Psoas muscle (tissue), 8 donors: ENCODE data around the gene PCDHA9. TPM values are rescaled to one million over a fixed set of nuclear protein-coding genes. Genes with fewer than 3 reads are reported as not detected.
A peak's percentile ranks its signal among the peaks of the same experiment; 100 is the strongest.
"Not testable (repeated sequence)": the region's sequence is repeated elsewhere in the genome, so short reads cannot be mapped to it uniquely, and the experiment has no call there.

Experiments used
- ATAC-seq, 4 donors: fragments of 200-7000 bp; cut with Tn5 transposase; one replicate each; pipeline ENCODE4 v1.9.1; 2020; ENCODE audit warnings: moderate library complexity in 3 of 4, mild to moderate bottlenecking in 2 of 4
- DNase-seq, 2 donors: peaks; one replicate each; pipeline ENCODE4 v3.0.0-alpha.2; 2020
- H3K27ac ChIP-seq: fragments of 200-600 bp; one replicate; pipeline ENCODE4 v1.8.0; 2022
- H3K27me3 ChIP-seq, 3 donors: fragments of 200-600 bp in 1 of 3; one replicate each; pipeline versions ENCODE4 v1.6.1 to v1.8.0; 2013 to 2022; ENCODE audit warnings: low read length in 2 of 3, mild to moderate bottlenecking in 2 of 3, moderate library complexity in 1 of 3; ENCODE audit not compliant: insufficient read depth in 3 of 3
- H3K36me3 ChIP-seq, 2 donors: fragments of 200-600 bp in 1 of 2; one replicate each; pipeline versions ENCODE4 v1.6.1 to v1.8.0; 2013 to 2022; ENCODE audit warnings: low read depth in 1 of 2, mild to moderate bottlenecking in 1 of 2, moderate library complexity in 1 of 2; ENCODE audit not compliant: insufficient read depth in 1 of 2
- H3K4me1 ChIP-seq: fragments of 200-600 bp; one replicate; pipeline ENCODE4 v1.8.0; 2022
- H3K4me3 ChIP-seq: fragments of 200-600 bp; one replicate; pipeline ENCODE4 v1.8.0; 2022; ENCODE audit warnings: mild to moderate bottlenecking
- H3K9me3 ChIP-seq: fragments of 200-600 bp; one replicate; pipeline ENCODE4 v1.8.0; 2022
- WGBS, 3 donors: extraction: QIAGEN DNeasy Blood & Tissue Kit; methylation state at CpG; one replicate each; pipeline versions ENCODE4 v1.1.6 to v1.1.7; 2013; 5-methylcytosine and 5-hydroxymethylcytosine counted together
- intact Hi-C, 2 donors: fragments of 100-400 bp; cut with DNase I; formaldehyde crosslinking; loops; one replicate each; pipeline versions ENCODE4 v1.11.0 to v1.14.2; 2022
- long read RNA-seq, 2 donors: library from polyadenylated mRNA; unstranded; transcript quantifications; one replicate each; pipeline ENCODE4 v2.0.0, GENCODE V29; 2021
- polyA plus RNA-seq, 3 donors: library from polyadenylated mRNA; stranded (reverse); fragments of 200-250 nt; gene quantifications; one replicate each; pipeline ENCODE4 v1.2.3, GENCODE V29; 2013
- total RNA-seq, 4 donors: library from RNA; stranded (reverse); fragmentation: NEBNext Ultra II Directional in 2 of 4; extraction: Animal tissue kit (Norgen Biotek cat#: 25700) in 2 of 4; gene quantifications; one replicate each; pipeline versions ENCODE4 v1.2.1 to v1.2.4, GENCODE V29; 2021 to 2023
- TF ChIP-seq, protein P1 (sequence below): fragments of 200-600 bp; IDR thresholded peaks from one replicate; pipeline ENCODE4 v1.8.0; 2022; ENCODE audit warnings: antibody characterized with exemption
- donor health status: healthy with polysubstance abuse.
- donor health status: DM: no; HTN: no; CAD: no; lungs with moderate emphysema.
- donor health status: Bipolar disorder and iron deficiency.
- donor health status: healthy.
- donor health status: DM: yes; HTN: yes; CAD: no.
- donor health status: DM: no; HTN: no; CAD: no.
- donor health status: DM: no; HTN: no; CAD: no.
- donor health status: DM: yes; HTN: yes; CAD: no.

The PCDHA9 gene, protein sequence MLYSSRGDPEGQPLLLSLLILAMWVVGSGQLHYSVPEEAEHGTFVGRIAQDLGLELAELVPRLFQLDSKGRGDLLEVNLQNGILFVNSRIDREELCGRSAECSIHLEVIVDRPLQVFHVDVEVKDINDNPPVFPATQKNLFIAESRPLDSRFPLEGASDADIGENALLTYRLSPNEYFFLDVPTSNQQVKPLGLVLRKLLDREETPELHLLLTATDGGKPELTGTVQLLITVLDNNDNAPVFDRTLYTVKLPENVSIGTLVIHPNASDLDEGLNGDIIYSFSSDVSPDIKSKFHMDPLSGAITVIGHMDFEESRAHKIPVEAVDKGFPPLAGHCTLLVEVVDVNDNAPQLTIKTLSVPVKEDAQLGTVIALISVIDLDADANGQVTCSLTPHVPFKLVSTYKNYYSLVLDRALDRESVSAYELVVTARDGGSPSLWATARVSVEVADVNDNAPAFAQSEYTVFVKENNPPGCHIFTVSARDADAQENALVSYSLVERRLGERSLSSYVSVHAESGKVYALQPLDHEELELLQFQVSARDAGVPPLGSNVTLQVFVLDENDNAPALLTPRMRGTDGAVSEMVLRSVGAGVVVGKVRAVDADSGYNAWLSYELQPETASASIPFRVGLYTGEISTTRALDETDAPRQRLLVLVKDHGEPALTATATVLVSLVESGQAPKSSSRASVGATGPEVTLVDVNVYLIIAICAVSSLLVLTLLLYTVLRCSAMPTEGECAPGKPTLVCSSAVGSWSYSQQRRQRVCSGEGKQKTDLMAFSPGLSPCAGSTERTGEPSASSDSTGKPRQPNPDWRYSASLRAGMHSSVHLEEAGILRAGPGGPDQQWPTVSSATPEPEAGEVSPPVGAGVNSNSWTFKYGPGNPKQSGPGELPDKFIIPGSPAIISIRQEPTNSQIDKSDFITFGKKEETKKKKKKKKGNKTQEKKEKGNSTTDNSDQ
- total RNA-seq (under 1 TPM in 1 of 4 donors, not detected in 3; 0.04 TPM), polyA plus RNA-seq (under 1 TPM in 1 of 3 donors, not detected in 2; 0.01 TPM)
- long read RNA-seq, donor 1: 0 reads
- long read RNA-seq, donor 2: 0 reads

DNA sequence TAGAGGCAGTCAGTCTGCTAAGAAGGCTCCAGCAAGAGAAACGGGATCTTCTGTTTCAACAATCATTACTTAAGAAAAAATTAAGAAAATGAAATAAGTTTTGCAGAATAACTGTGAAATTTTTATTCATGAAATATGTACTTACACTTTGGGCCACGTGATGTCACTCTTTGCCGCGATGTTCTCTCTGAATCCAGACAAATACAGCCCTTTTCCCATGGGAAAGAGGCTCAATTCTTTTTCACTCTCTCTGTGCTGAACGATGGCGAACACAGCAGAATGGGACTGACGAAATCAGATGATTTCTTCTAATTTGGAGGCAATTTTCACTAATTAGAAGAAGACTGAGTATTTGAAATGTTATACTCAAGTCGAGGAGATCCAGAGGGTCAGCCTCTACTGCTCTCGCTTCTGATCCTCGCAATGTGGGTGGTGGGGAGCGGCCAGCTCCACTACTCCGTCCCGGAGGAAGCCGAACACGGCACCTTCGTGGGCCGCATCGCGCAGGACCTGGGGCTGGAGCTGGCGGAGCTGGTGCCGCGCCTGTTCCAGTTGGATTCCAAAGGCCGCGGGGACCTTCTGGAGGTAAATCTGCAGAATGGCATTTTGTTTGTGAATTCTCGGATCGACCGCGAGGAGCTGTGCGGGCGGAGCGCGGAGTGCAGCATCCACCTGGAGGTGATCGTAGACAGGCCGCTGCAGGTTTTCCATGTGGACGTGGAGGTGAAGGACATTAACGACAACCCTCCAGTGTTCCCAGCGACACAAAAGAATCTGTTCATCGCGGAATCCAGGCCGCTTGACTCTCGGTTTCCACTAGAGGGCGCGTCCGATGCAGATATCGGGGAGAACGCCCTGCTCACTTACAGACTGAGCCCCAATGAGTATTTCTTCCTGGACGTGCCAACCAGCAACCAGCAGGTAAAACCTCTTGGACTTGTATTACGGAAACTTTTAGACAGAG is at the start of gene PCDHA9:
Gene PCDHA9 (plus strand): TSS at position 244 of the 964 bp plus-strand sequence. CDS start 114 bp downstream, at position 358.
- 17 to 18% methylated on average over 32 to 46 of the region's 48 CpGs; no CpG with 5 or more reads in 1 of the 3 donors for WGBS, 3 donors
- H3K4me3 ChIP-seq, intact Hi-C loops, ATAC-seq, H3K9me3 ChIP-seq, H3K36me3 ChIP-seq, H3K27ac ChIP-seq, H3K4me1 ChIP-seq, DNase-seq, H3K27me3 ChIP-seq: not testable (repeated sequence)

DNA sequence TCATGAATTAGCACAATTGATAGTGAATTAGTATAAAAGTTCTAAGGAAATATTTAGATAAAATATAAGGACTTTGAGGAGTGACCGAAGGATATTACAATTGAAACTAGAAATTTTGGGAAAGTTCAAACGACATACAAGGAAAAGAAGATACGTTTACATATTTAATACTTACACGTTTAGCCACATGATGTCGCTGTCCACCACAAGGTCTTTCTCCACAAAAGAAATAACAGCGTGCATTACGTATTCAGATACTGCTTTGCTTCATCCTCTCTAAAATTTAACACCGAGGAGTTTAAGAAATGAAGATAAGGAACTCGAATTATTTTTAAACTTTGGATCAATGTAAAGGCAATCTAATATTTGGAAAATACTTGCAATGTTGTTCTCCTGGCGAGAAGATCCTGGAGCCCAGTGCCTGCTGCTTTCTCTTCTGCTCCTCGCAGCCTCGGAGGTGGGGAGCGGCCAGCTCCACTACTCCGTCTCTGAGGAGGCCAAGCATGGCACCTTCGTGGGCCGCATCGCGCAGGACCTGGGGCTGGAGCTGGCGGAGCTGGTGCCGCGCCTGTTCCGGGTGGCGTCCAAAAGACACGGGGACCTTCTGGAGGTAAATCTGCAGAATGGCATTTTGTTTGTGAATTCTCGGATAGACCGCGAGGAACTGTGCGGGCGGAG is 47.2 kb upstream of the PCDHA9 start, which contains the start of gene PCDHA3:
Gene PCDHA3 (plus strand): TSS at position 242 of the 678 bp plus-strand sequence.
- DNase-seq (no peak), ATAC-seq (no peak)
- peaks cover 0 to 14% (median 0%) of the 10 kb centered on the region in 3 donors for H3K27me3 ChIP-seq
- intact Hi-C loops: no loop called here
- 9 to 16% (median 14%) methylated on average over 29 of the region's 29 CpGs for WGBS, 3 donors
- no peaks in the 10 kb centered on the region for H3K36me3 ChIP-seq
- peak within 1 kb of the TSS; percentile 35 for H3K4me3 ChIP-seq
- H3K4me1 ChIP-seq: no peaks in the 10 kb centered on the region
- TF ChIP-seq, protein P1, sequence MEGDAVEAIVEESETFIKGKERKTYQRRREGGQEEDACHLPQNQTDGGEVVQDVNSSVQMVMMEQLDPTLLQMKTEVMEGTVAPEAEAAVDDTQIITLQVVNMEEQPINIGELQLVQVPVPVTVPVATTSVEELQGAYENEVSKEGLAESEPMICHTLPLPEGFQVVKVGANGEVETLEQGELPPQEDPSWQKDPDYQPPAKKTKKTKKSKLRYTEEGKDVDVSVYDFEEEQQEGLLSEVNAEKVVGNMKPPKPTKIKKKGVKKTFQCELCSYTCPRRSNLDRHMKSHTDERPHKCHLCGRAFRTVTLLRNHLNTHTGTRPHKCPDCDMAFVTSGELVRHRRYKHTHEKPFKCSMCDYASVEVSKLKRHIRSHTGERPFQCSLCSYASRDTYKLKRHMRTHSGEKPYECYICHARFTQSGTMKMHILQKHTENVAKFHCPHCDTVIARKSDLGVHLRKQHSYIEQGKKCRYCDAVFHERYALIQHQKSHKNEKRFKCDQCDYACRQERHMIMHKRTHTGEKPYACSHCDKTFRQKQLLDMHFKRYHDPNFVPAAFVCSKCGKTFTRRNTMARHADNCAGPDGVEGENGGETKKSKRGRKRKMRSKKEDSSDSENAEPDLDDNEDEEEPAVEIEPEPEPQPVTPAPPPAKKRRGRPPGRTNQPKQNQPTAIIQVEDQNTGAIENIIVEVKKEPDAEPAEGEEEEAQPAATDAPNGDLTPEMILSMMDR: peak; percentile 21
- peaks cover 2% of the 10 kb centered on the region for H3K9me3 ChIP-seq
- no peak within 1 kb of the TSS for H3K27ac ChIP-seq

DNA sequence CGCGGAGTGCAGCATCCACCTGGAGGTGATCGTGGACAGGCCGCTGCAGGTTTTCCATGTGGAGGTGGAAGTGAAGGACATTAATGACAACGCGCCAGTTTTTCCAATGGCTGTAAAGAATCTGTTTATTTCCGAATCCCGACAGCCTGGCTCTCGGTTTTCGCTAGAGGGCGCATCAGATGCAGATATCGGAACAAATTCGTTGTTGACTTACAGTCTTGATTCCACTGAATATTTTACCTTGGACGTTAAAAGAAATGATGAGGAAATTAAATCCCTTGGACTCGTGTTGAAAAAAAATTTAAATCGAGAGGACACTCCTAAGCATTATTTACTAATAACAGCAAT is 46.7 kb upstream of the PCDHA9 start:
- no peak for ATAC-seq
- Histone ChIP-seq H3K27ac (no peak overlapping the region), H3K36me3 (no peaks in the 10 kb centered on the region), H3K9me3 (no peaks in the 10 kb centered on the region), H3K4me3 (peak overlapping the region; percentile 35), H3K4me1 (no peaks in the 10 kb centered on the region), H3K27me3 (peaks cover 0 to 11% (median 0%) of the 10 kb centered on the region in 3 donors)
- WGBS, 3 donors: 10 to 13% (median 12%) methylated on average over 16 of the region's 16 CpGs
- no peak for DNase-seq
- TF ChIP-seq, protein P1: no peak
- intact Hi-C loops: no loop called here

DNA sequence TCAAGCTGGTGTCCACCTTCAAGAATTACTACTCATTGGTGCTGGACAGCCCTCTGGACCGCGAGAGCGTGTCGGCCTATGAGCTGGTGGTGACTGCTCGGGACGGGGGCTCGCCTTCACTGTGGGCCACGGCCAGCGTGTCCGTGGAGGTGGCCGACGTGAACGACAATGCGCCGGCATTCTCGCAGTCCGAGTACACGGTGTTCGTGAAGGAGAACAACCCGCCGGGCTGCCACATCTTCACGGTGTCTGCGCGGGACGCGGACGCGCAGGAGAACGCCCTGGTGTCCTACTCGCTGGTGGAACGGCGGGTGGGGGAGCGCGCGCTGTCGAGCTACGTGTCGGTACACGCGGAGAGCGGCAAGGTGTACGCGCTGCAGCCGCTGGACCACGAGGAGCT is 45.8 kb upstream of the PCDHA9 start:
- ATAC-seq, H3K27ac ChIP-seq: not testable (repeated sequence)

More for the DNA sequence above, 45.8 kb upstream of the PCDHA9 start:
- H3K27me3 ChIP-seq, intact Hi-C loops, H3K4me3 ChIP-seq, H3K4me1 ChIP-seq, DNase-seq, H3K36me3 ChIP-seq, H3K9me3 ChIP-seq: not testable (repeated sequence)
- WGBS, 3 donors: 39 to 49% (median 39%) methylated on average over 45 of the region's 45 CpGs
